GM12874 (cell line): Measurements from ENCODE around the gene HP1BP3.
A peak's percentile ranks its signal among the peaks of the same experiment; 100 is the strongest.

Experiments used
- TF ChIP-seq, protein P1 (sequence below): IDR thresholded peaks from 2 replicates; pipeline ENCODE4 v1.5.1; 2011; ENCODE audit warnings: low read depth, mild to moderate bottlenecking, control low read depth, low read length, moderate library complexity; ENCODE audit not compliant: insufficient read depth

HP1BP3 gene

GRCh38 chr1:20729155-20729931 lies 57.8 kb downstream of the HP1BP3 start:
- TF ChIP-seq, protein P1, sequence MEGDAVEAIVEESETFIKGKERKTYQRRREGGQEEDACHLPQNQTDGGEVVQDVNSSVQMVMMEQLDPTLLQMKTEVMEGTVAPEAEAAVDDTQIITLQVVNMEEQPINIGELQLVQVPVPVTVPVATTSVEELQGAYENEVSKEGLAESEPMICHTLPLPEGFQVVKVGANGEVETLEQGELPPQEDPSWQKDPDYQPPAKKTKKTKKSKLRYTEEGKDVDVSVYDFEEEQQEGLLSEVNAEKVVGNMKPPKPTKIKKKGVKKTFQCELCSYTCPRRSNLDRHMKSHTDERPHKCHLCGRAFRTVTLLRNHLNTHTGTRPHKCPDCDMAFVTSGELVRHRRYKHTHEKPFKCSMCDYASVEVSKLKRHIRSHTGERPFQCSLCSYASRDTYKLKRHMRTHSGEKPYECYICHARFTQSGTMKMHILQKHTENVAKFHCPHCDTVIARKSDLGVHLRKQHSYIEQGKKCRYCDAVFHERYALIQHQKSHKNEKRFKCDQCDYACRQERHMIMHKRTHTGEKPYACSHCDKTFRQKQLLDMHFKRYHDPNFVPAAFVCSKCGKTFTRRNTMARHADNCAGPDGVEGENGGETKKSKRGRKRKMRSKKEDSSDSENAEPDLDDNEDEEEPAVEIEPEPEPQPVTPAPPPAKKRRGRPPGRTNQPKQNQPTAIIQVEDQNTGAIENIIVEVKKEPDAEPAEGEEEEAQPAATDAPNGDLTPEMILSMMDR, result no peak

- TF ChIP-seq, protein P1, result no peak
Measured at GRCh38 chr1:20728371-20729154, 58.5 kb downstream of the HP1BP3 start.

- TF ChIP-seq, protein P1, result peak; percentile 25; the same call in 1 of the 2 replicates
Measured at GRCh38 chr1:20727746-20728316, 59.3 kb downstream of the HP1BP3 start.

- TF ChIP-seq, protein P1, result no peak
Measured at GRCh38 chr1:20726932-20727745, 60.0 kb downstream of the HP1BP3 start.

- TF ChIP-seq, protein P1, result no peak
Measured at GRCh38 chr1:20726118-20726911, 60.8 kb downstream of the HP1BP3 start.

- TF ChIP-seq, protein P1, result no peak
Measured at GRCh38 chr1:20725189-20726117, 61.7 kb downstream of the HP1BP3 start.
